ENCODE measurements around the gene UTS2B.
"Not testable (repeated sequence)": the region's sequence is repeated elsewhere in the genome, so short reads cannot be mapped to it uniquely, and the experiment has no call there.

The UTS2B gene

GRCh38 chr3:191280111-191280510 is 50.2 kb downstream of the UTS2B start:
- DNase-seq (ENCODE audit: low read depth) = no peak

GRCh38 chr3:191275751-191276150 is 54.6 kb downstream of the UTS2B start:
- no peak for DNase-seq (ENCODE audit: low read depth)

- not testable (repeated sequence) for DNase-seq (ENCODE audit: low read depth)
Observed at GRCh38 chr3:191275244-191275643, 55.1 kb downstream of the UTS2B start.

GRCh38 chr3:191269289-191270085 is 60.8 kb downstream of the UTS2B start:
- no peak for DNase-seq (ENCODE audit: low read depth)

GRCh38 chr3:191268737-191269136 is 61.6 kb downstream of the UTS2B start:
- no peak for DNase-seq (ENCODE audit: low read depth)

- no peak for DNase-seq (ENCODE audit: low read depth)
Observed at GRCh38 chr3:191263850-191264249, 66.5 kb downstream of the UTS2B start.

GRCh38 chr3:191263365-191263764 is 67.0 kb downstream of the UTS2B start:
- DNase-seq (ENCODE audit: low read depth) = no peak

- DNase-seq (ENCODE audit: low read depth) = no peak
Observed at GRCh38 chr3:191262650-191263049, 67.7 kb downstream of the UTS2B start.

- DNase-seq (ENCODE audit: low read depth) = no peak
Observed at GRCh38 chr3:191261304-191261638, 69.1 kb downstream of the UTS2B start.

GRCh38 chr3:191260431-191261303 is 69.7 kb downstream of the UTS2B start:
- no peak for DNase-seq (ENCODE audit: low read depth)

- no peak for DNase-seq (ENCODE audit: low read depth)
Observed at GRCh38 chr3:191259486-191259885, 70.8 kb downstream of the UTS2B start.

- no peak for DNase-seq (ENCODE audit: low read depth)
Observed at GRCh38 chr3:191257286-191257685, 73.0 kb downstream of the UTS2B start.

GRCh38 chr3:191256405-191256804 is 73.9 kb downstream of the UTS2B start:
- no peak for DNase-seq (ENCODE audit: low read depth)

- no peak for DNase-seq (ENCODE audit: low read depth)
Observed at GRCh38 chr3:191255156-191255555, 75.2 kb downstream of the UTS2B start.

GRCh38 chr3:191254098-191254873 is 76.0 kb downstream of the UTS2B start:
- DNase-seq (ENCODE audit: low read depth) = no peak

GRCh38 chr3:191253089-191253799 is 77.1 kb downstream of the UTS2B start:
- no peak for DNase-seq (ENCODE audit: low read depth)

- no peak for DNase-seq (ENCODE audit: low read depth)
Observed at GRCh38 chr3:191246630-191247029, 83.7 kb downstream of the UTS2B start.

GRCh38 chr3:191246034-191246433 is 84.3 kb downstream of the UTS2B start:
- not testable (repeated sequence) for DNase-seq (ENCODE audit: low read depth)

GRCh38 chr3:191244242-191244867 is 86.0 kb downstream of the UTS2B start:
- DNase-seq (ENCODE audit: low read depth) = no peak

- no peak for DNase-seq (ENCODE audit: low read depth)
Observed at GRCh38 chr3:191240486-191240885, 89.8 kb downstream of the UTS2B start.

GRCh38 chr3:191239407-191240031 is 90.8 kb downstream of the UTS2B start:
- DNase-seq (ENCODE audit: low read depth) = no peak
